Measurements from ENCODE around the gene TMPRSS7. TPM values are rescaled to one million over a fixed set of nuclear protein-coding genes. Genes with fewer than 3 reads are reported as not detected.

The TMPRSS7 gene
- polyA plus RNA-seq, 1 donor (not counting 4 experiments of a cell fraction or from before 2014, with no cell fraction given): 0.18 TPM

DNA sequence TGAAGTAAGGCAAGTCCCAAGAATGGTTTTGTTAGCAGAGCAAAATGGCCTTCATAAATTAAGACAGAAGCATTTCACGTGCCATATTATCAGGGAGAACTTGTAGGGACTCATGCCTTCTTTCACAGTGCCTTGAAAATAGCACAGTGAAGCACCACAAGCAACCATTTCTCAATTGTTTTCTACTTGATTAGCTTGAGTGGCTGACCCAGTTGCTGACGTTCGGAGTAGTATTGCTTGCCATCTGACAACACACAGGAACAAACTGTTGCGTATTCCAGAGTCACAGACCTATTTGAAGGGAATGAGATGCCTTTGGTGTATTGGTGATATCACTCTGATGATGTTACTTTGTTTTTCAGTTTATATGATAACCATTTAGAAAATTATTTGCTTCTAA, 48.7 kb downstream of the TMPRSS7 start:
- H3K9me3 ChIP-seq (ENCODE audit: control insufficient read depth, low read depth, low read length): no peaks in the 10 kb centered on the region
- TF ChIP-seq, protein P1, sequence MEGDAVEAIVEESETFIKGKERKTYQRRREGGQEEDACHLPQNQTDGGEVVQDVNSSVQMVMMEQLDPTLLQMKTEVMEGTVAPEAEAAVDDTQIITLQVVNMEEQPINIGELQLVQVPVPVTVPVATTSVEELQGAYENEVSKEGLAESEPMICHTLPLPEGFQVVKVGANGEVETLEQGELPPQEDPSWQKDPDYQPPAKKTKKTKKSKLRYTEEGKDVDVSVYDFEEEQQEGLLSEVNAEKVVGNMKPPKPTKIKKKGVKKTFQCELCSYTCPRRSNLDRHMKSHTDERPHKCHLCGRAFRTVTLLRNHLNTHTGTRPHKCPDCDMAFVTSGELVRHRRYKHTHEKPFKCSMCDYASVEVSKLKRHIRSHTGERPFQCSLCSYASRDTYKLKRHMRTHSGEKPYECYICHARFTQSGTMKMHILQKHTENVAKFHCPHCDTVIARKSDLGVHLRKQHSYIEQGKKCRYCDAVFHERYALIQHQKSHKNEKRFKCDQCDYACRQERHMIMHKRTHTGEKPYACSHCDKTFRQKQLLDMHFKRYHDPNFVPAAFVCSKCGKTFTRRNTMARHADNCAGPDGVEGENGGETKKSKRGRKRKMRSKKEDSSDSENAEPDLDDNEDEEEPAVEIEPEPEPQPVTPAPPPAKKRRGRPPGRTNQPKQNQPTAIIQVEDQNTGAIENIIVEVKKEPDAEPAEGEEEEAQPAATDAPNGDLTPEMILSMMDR (optimal IDR thresholded peaks at IDR 0.05 in 1 of 3, IDR thresholded peaks at IDR 0.05 in 1 of 3, conservative IDR thresholded peaks at IDR 0.05 in 1 of 3; ENCODE audit: extremely low read depth in 1 of 3, insufficient read depth in 2 of 3, low read length in 3 of 3): no peak
- no peak for TF ChIP-seq EZH2 (IDR thresholded peaks at IDR 0.05; ENCODE audit: low read length)
- H3K36me3 ChIP-seq (ENCODE audit: control insufficient read depth in 2 of 2, extremely low read depth in 1 of 2, insufficient read depth in 2 of 2, low read length in 2 of 2): no peaks in the 10 kb centered on the region
- no peaks in the 10 kb centered on the region for H3K9me1 ChIP-seq (ENCODE audit: control insufficient read depth, extremely low read depth, insufficient read depth, low read length)
- DNase-seq (ENCODE audit: low read depth, low spot score): no peak
- no peaks in the 10 kb centered on the region for H4K20me1 ChIP-seq (ENCODE audit: control insufficient read depth, extremely low read depth, insufficient read depth, low read length)
- H3K79me2 ChIP-seq (ENCODE audit: control insufficient read depth, insufficient read depth, low read length): peaks cover 13% of the 10 kb centered on the region
- no peak overlapping the region for H3K4me2 ChIP-seq (ENCODE audit: control insufficient read depth, extremely low read depth, insufficient read depth, low read depth, low read length)
- peaks cover 15% of the 10 kb centered on the region for H3K4me1 ChIP-seq (ENCODE audit: control insufficient read depth, extremely low read depth, insufficient read depth, low read length)
- no peaks in the 10 kb centered on the region for H3K27me3 ChIP-seq (ENCODE audit: control insufficient read depth, extremely low read depth, insufficient read depth, low read length)
- H3K9ac ChIP-seq (ENCODE audit: control insufficient read depth, extremely low read depth, insufficient read depth, low read length): no peak overlapping the region
- FAIRE-seq: no peak
- H3K27ac ChIP-seq (ENCODE audit: control insufficient read depth, insufficient read depth, low read length): no peak overlapping the region
- no peak overlapping the region for H2AFZ ChIP-seq (ENCODE audit: control insufficient read depth, low read length)
- no peak overlapping the region for H3K4me3 ChIP-seq (ENCODE audit: control insufficient read depth in 2 of 3, extremely low read depth in 1 of 3, insufficient read depth in 2 of 3, low read depth in 1 of 3, low read length in 3 of 3)
- dilution Hi-C loops (cut with MboI; ENCODE audit: extremely low pct_ligation_motif_present, low sequenced_read_pairs): no loop called here

DNA sequence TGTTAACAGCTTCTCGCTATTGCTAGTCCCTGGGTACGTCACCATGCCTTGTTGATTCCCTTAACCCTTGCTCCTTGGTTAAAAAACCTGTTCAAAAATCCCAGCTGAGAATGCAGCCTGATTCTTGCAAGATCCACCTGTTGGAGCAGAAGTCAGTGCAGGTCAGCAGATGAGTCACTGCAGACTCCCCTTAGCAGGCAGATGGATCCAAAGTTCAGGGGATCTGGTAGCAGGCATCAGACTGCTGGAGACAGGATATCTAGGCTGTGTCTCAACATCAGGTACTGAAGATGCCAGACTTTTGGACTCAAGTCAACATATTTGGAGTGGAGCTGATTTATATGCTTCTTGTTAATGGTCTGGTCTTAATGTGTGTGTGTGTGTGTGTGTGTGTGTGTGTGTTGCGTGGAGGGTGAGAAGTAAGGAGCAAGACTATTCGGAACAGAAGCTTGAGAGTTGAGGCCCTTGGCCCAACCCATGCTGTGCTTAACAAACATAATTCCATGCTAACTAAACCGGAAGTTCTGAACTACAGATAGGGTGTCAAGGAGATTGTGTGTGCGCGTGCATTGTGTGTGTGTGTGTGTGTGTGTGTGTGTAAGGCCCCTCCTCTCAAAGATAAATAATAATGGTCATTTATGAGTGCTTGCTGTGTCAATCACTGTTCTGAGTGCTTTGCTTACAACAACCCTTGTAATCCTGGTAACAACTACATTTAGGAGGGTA, 50.6 kb downstream of the TMPRSS7 start:
- peaks cover 22% of the 10 kb centered on the region for H3K4me1 ChIP-seq (ENCODE audit: control insufficient read depth, extremely low read depth, insufficient read depth, low read length)
- no peak overlapping the region for H2AFZ ChIP-seq (ENCODE audit: control insufficient read depth, low read length)
- dilution Hi-C loops (cut with MboI; ENCODE audit: extremely low pct_ligation_motif_present, low sequenced_read_pairs): no loop called here
- FAIRE-seq: peak; percentile 41
- no peak for DNase-seq (ENCODE audit: low read depth, low spot score)
- no peak overlapping the region for H3K27ac ChIP-seq (ENCODE audit: control insufficient read depth, insufficient read depth, low read length)
- peaks cover 2 to 3% of the 10 kb centered on the region in 2 experiments for H3K36me3 ChIP-seq (ENCODE audit: control insufficient read depth in 2 of 2, extremely low read depth in 1 of 2, insufficient read depth in 2 of 2, low read length in 2 of 2)
- H3K9me1 ChIP-seq (ENCODE audit: control insufficient read depth, extremely low read depth, insufficient read depth, low read length): peaks cover 3% of the 10 kb centered on the region
- H3K27me3 ChIP-seq (ENCODE audit: control insufficient read depth, extremely low read depth, insufficient read depth, low read length): no peaks in the 10 kb centered on the region
- no peak overlapping the region for H3K9ac ChIP-seq (ENCODE audit: control insufficient read depth, extremely low read depth, insufficient read depth, low read length)
- no peaks in the 10 kb centered on the region for H3K9me3 ChIP-seq (ENCODE audit: control insufficient read depth, low read depth, low read length)
- peaks cover 2% of the 10 kb centered on the region for H4K20me1 ChIP-seq (ENCODE audit: control insufficient read depth, extremely low read depth, insufficient read depth, low read length)
- H3K4me3 ChIP-seq (ENCODE audit: control insufficient read depth in 2 of 3, extremely low read depth in 1 of 3, insufficient read depth in 2 of 3, low read depth in 1 of 3, low read length in 3 of 3): no peak overlapping the region
- no peak overlapping the region for H3K4me2 ChIP-seq (ENCODE audit: control insufficient read depth, extremely low read depth, insufficient read depth, low read depth, low read length)
- peaks cover 31% of the 10 kb centered on the region for H3K79me2 ChIP-seq (ENCODE audit: control insufficient read depth, insufficient read depth, low read length)
- TF ChIP-seq, protein P1 (optimal IDR thresholded peaks at IDR 0.05 in 1 of 3, IDR thresholded peaks at IDR 0.05 in 1 of 3, conservative IDR thresholded peaks at IDR 0.05 in 1 of 3; ENCODE audit: extremely low read depth in 1 of 3, insufficient read depth in 2 of 3, low read length in 3 of 3): no peak
- TF ChIP-seq EZH2 (IDR thresholded peaks at IDR 0.05; ENCODE audit: low read length): no peak
